ENCODE data around the gene OSBP2.
A peak's percentile ranks its signal among the peaks of the same experiment; 100 is the strongest.
"Not testable (repeated sequence)": the region's sequence is repeated elsewhere in the genome, so short reads cannot be mapped to it uniquely, and the experiment has no call there.

OSBP2 gene

DNA sequence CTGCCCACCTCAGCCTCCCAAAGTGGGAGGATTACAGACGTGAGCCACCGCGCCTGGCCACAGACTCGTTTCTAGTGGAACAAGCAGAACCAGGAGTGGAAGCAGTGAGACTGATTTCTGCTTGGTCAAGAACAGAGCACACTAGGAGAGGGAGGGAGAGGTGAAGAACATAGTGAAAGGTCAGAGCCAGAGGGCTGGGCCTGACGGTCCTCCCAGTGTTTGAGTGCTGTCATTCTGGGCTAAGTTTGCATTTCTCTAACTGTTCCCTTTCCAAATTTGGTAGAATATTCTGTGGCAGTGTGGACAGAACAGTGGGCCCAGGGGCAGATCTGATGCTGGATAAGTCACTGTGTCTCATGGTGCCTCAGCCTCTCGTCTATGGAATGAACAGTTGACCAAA lies 55.2 kb downstream of the OSBP2 start:
- CTCF ChIA-PET: interaction anchor here (0.8 kb wide), 1 partner anchor 115 kb away, joined by 4 read pairs; no protein-coding TSS in a partner anchor
- no peaks in the 10 kb centered on the region for H3K36me3 Mint-ChIP-seq
- no peak overlapping the region for H3K27ac Mint-ChIP-seq
- H3K4me3 Mint-ChIP-seq: no peak overlapping the region
- H3K27me3 Mint-ChIP-seq: no peaks in the 10 kb centered on the region
- H3K4me1 Mint-ChIP-seq: peaks cover 16% of the 10 kb centered on the region
- DNase-seq: no peak
- no peaks in the 10 kb centered on the region for H3K9me3 Mint-ChIP-seq

DNA sequence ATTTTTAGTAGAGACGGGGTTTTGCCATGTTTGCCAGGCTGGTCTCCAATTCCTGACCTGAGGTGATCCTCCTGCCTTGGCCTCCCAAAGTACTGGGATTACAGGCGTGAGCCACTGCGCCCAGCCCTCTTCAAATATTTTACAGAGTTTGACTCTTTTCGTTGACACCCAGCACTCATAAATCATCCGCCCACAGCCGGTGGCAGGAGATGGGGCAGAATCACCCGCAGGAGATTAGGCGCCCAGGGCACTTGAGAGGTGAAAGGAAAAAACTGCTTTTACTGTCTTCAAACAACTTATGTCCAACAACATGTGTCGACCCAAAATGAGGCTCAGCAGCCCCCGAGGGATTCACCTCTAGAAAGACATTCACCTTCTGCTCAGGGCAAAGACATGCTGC lies 56.9 kb downstream of the OSBP2 start:
- no peak for DNase-seq
- Mint-ChIP-seq H3K36me3 (no peaks in the 10 kb centered on the region), H3K27me3 (no peaks in the 10 kb centered on the region), H3K4me3 (no peak overlapping the region), H3K9me3 (no peaks in the 10 kb centered on the region), H3K4me1 (peaks cover 6% of the 10 kb centered on the region), H3K27ac (no peak overlapping the region)
- CTCF ChIA-PET: interaction anchor here (7.2 kb wide), 1 partner anchor 117 kb away, joined by 190 read pairs; the partner anchor contains the start of gene SLC35E4

DNA sequence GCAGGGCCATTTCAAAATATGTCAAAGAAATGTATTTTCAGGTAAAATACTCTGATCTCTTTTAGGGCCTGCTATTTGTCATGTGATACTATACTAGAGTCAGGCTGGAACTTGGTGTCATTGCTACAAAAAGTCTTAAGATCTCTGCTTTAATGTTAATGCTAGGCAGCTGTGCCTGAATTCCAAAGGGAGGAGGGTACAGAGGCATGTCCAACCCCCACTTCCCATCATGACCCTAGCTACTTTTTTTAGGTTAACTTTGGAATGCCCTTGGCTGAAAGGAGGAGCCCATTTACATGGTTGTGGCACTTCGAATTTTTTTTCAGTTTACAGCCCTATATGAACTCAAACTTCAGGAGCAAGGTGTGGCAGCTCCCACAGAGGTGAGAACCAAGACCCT lies 58.1 kb downstream of the OSBP2 start:
- H3K27ac Mint-ChIP-seq: no peak overlapping the region
- no peaks in the 10 kb centered on the region for H3K36me3 Mint-ChIP-seq
- no peaks in the 10 kb centered on the region for H3K27me3 Mint-ChIP-seq
- no peaks in the 10 kb centered on the region for H3K4me1 Mint-ChIP-seq
- H3K4me3 Mint-ChIP-seq: no peak overlapping the region
- DNase-seq: no peak
- no peaks in the 10 kb centered on the region for H3K9me3 Mint-ChIP-seq
- CTCF ChIA-PET: interaction anchor here (0.8 to 7.2 kb wide), 3 partner anchors 9 to 119 kb away, joined by 5 to 190 read pairs (median 33); partner anchors contain the start of gene SLC35E4

DNA sequence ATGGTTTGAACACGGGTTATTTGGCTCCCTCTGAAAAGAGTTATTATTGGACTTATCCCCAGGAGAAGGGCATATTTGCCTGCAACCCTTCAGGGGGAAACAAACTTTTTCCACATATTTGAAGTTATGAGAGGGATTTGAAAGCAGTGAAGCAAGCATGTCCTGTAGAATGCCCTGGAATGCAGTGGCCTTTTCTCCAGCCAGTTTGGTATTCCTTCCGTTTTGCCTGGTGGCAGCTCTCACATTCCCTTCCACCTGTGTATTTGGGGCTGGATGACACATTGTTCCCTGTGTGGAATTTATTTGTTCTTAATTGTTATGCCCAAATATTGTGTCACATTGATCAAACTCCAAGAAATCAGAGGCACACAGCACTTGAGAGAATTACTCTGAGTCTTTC lies 59.0 kb downstream of the OSBP2 start:
- no peaks in the 10 kb centered on the region for H3K9me3 Mint-ChIP-seq
- H3K36me3 Mint-ChIP-seq: no peaks in the 10 kb centered on the region
- DNase-seq: no peak
- no peaks in the 10 kb centered on the region for H3K27me3 Mint-ChIP-seq
- no peak overlapping the region for H3K4me3 Mint-ChIP-seq
- no peaks in the 10 kb centered on the region for H3K4me1 Mint-ChIP-seq
- H3K27ac Mint-ChIP-seq: no peak overlapping the region
- CTCF ChIA-PET: interaction anchor here (0.9 to 7.2 kb wide), 5 partner anchors 9 to 317 kb away, joined by 3 to 190 read pairs (median 33); partner anchors contain the start of gene SLC35E4

DNA sequence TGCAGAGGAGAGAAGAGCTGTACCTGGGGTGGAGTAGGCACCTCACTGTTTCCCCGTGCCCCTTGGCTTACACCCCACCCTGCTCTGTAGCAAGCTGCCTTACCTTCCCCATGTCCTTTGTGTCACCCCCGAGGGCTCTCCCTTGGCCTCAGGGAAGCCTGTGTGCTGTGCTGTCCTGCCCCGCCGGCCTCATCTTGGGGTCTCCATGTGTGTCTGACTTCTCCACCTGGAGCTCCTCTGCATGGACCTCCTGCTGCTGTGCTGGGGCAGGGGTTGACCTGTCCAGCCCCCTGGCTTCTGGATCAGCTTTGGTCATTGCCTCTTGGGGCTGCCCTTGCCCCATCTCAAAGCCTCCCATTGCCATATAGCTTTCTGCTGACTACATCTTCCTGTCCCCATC lies 59.8 kb downstream of the OSBP2 start:
- H3K27me3 Mint-ChIP-seq: no peaks in the 10 kb centered on the region
- H3K9me3 Mint-ChIP-seq: no peaks in the 10 kb centered on the region
- no peaks in the 10 kb centered on the region for H3K4me1 Mint-ChIP-seq
- no peak for DNase-seq
- CTCF ChIA-PET: interaction anchor here (0.9 to 7.2 kb wide), 26 partner anchors 9 to 363 kb away, joined by 3 to 190 read pairs (median 6); partner anchors contain the start of genes DUSP18, OSBP2, PES1 and SLC35E4
- H3K36me3 Mint-ChIP-seq: no peaks in the 10 kb centered on the region
- H3K4me3 Mint-ChIP-seq: no peak overlapping the region
- H3K27ac Mint-ChIP-seq: no peak overlapping the region

DNA sequence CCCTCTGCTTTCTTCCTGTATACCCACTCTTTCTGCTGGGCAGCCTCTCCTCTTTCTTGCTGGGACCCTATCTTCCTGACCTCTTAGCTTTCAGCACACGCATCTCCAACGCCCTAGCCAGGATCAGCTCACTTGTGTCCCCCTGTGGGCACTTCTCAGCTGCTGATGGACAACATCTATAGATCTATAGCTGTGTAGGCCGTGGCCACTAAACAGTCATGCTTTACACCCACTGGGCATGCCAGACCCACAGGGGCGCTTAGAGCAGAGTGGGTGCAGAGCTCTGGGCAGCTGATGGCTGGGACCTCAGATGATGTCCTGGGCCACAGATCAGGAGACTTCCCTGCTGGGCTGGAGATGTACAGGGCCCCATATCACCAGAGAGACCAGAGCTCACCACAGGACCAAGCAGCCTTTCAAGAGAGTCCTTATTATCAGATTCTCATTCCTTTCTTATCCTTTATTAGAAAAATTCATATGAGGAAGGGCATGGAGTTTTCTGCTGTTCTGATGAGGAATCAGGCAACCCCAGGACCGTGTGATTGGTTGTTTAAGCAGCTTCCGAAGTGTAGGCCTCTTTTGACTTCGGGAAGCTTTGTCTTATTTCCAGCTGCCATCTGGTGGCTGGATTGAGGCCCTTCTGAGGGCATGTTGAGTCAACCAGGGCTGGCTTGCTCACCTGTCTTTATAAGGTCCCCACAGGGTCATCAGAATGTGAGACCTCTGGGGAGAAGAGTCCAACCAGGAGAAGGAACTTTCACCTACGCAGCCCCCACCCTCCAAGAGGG lies 60.5 kb downstream of the OSBP2 start:
- H3K27ac Mint-ChIP-seq: no peak overlapping the region
- no peaks in the 10 kb centered on the region for H3K36me3 Mint-ChIP-seq
- H3K4me1 Mint-ChIP-seq: no peaks in the 10 kb centered on the region
- peak; percentile 73 for DNase-seq
- no peaks in the 10 kb centered on the region for H3K27me3 Mint-ChIP-seq
- CTCF ChIA-PET: interaction anchor here (0.7 to 7.2 kb wide), 29 partner anchors 8 to 363 kb away, joined by 3 to 190 read pairs (median 6); partner anchors contain the start of genes DUSP18, OSBP2, PES1 and SLC35E4
- no peaks in the 10 kb centered on the region for H3K9me3 Mint-ChIP-seq
- H3K4me3 Mint-ChIP-seq: no peak overlapping the region

DNA sequence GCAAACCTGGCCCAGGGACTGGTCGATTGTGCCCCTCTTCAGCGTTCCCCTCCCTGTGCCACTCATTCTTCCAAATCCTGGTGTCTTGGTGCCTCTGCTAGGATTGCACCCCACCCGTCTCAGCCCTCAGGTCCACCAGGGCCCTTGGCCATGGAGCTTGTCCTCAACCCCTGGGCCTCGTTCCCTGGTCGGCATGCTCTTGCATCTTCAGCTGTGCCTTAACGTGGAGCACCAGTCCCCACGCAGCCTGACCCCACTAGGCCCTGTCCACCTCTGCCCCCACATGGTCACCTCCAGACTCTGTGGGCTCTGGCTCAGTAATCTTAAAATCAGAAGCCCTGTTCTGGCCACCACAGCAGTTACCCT lies 61.1 kb downstream of the OSBP2 start:
- H3K9me3 Mint-ChIP-seq: no peaks in the 10 kb centered on the region
- CTCF ChIA-PET: interaction anchor here (0.7 to 7.2 kb wide), 21 partner anchors 7 to 364 kb away, joined by 3 to 190 read pairs (median 9); partner anchors contain the start of genes DUSP18, OSBP2, PES1 and SLC35E4
- H3K36me3 Mint-ChIP-seq: no peaks in the 10 kb centered on the region
- DNase-seq: no peak
- H3K27me3 Mint-ChIP-seq: no peaks in the 10 kb centered on the region
- H3K4me3 Mint-ChIP-seq: no peak overlapping the region
- no peak overlapping the region for H3K27ac Mint-ChIP-seq
- H3K4me1 Mint-ChIP-seq: no peaks in the 10 kb centered on the region

DNA sequence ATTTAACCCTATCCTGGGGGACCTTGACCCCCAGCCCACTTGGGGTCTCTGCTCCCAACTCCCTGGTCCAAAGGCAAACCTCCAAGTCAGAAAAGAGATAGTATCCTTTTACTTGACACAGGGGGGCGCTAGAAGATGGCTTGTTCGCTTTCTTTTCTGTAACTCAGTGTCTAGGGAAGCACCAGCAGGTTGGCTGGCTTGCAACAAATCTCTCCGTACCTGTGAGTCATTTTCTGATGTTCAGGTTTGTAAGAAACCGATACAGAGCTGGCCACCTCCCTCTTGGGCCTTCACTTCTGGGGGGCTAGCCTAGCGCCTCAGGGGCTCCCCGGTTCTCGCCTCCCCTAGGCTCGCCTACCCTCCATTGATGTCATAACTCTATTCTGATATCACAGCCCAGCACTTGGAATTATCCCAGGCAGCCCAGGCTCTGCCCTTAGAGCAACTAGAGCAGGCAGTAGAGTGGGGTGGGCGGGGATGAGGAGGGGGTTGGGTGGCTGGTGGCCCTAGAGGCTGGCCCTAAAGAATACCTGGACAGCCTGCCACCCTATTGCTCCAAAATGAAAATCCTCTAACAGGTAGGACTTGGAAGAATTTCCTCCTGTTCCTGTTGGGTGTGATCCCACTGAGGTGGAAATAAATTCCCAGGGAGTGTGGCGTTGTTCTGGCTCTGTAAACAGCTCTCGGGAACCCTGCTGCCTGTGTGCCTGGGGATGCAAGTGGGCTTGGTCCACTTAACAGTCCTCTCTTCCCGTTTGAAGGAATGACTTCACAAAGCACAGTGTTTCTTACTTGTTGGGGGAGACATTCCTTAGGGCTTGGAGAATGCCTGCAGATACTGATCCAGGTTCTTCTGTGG lies 69.4 kb downstream of the OSBP2 start:
- H3K4me1 Mint-ChIP-seq: no peaks in the 10 kb centered on the region
- H3K27ac Mint-ChIP-seq: no peak overlapping the region
- CTCF ChIA-PET: interaction anchor here (0.8 to 4.9 kb wide), 11 partner anchors 9 to 332 kb away, joined by 3 to 27 read pairs (median 4); partner anchors contain the start of gene SMTN
- H3K9me3 Mint-ChIP-seq: no peaks in the 10 kb centered on the region
- no peaks in the 10 kb centered on the region for H3K36me3 Mint-ChIP-seq
- DNase-seq: peak; percentile 74
- no peak overlapping the region for H3K4me3 Mint-ChIP-seq
- peaks cover 7% of the 10 kb centered on the region for H3K27me3 Mint-ChIP-seq

DNA sequence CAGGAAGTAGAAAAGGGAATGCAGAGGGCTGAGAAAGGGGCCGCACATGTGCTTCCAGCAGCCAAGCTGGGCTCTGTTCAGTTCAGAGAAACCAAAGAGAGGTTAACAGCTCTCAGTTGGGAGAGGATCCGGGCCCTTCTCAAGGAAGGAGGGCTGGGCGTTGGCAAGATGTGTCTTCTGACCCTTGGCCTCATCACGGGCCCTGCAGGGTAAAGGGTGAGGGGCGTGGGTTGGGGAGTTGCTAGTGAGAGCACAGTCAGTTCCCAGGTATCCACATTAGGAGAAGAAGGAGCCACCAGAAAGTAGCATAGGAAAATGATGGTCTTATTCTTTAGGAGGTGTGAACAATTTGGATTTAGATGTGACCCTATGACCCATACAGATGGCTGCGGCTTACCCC lies 73.0 kb downstream of the OSBP2 start:
- CTCF ChIA-PET: interaction anchor here (0.8 to 2.0 kb wide), 3 partner anchors 10 to 155 kb away, joined by 3 to 9 read pairs (median 3); no protein-coding TSS in a partner anchor

DNA sequence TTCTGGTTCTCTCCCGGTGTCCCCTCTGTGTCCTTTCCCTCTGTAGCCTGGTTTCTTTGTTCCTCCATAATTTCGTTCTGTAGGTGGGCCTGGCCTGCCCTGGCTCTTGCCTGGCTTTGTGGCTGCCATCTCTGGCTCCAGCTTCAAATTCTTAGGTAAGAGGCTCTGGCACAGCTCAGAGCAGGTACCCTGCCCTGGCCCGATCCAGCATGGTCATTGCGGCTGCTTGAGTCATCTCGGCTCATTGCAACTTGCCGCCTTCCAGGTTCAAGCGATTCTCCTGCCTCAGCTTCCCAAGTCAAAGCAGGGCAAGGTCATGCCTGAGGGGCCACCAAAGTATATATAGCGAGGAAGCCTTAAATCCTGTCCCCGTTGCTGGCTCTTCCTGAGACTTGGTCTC lies 76.0 kb downstream of the OSBP2 start:
- DNase-seq: no peak
- no peaks in the 10 kb centered on the region for H3K36me3 Mint-ChIP-seq
- CTCF ChIA-PET: no interaction called here
- no peaks in the 10 kb centered on the region for H3K9me3 Mint-ChIP-seq
- no peak overlapping the region for H3K4me3 Mint-ChIP-seq
- H3K27me3 Mint-ChIP-seq: peaks cover 7% of the 10 kb centered on the region
- H3K4me1 Mint-ChIP-seq: no peaks in the 10 kb centered on the region
- no peak overlapping the region for H3K27ac Mint-ChIP-seq

More for the DNA sequence above, 73.0 kb downstream of the OSBP2 start:
- Mint-ChIP-seq H3K36me3 (no peaks in the 10 kb centered on the region), H3K4me3 (no peak overlapping the region), H3K27ac (no peak overlapping the region), H3K4me1 (no peaks in the 10 kb centered on the region), H3K9me3 (no peaks in the 10 kb centered on the region), H3K27me3 (peaks cover 7% of the 10 kb centered on the region)
- DNase-seq: no peak

DNA sequence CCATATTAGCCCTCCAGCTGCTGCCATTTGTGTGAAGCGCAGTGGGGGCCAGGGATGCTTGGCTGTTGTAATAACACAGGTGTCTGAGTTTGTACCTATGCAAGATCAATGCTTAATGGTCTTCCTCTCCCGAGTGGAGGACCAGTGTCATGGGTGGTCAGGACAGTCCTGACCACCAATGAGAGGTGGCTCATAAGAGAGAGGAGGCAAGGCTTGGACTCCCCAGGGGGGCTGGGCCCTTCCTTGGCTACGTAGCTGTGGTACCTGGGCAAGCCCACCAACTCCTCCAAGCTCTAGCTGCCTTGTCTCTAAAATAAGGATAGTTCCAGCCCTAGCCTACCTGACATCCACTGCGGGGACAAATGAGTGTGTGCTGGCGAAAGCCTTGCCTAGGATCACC lies 79.2 kb downstream of the OSBP2 start:
- Mint-ChIP-seq H3K27me3 (no peaks in the 10 kb centered on the region), H3K4me1 (no peaks in the 10 kb centered on the region), H3K36me3 (no peaks in the 10 kb centered on the region), H3K4me3 (no peak overlapping the region), H3K27ac (no peak overlapping the region), H3K9me3 (no peaks in the 10 kb centered on the region)
- no peak for DNase-seq
- CTCF ChIA-PET: no interaction called here

DNA sequence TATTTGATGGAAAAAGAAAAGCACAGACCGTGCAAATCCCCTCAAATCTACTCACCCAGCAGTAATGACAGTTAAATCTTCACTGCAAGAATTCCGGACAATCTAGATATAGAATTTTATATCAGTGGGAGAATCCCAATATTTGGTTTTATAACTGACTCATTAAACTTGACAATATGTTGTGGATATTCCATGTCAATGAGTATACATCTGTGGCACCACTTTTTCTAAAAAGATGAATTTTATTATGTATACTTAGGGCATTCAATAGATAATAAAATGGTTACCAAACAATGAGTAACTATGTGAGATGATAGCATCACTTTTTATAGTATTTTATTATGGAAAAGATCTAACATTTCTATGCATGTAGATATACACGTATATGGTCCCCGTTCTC lies 79.9 kb downstream of the OSBP2 start:
- Mint-ChIP-seq H3K36me3 (no peaks in the 10 kb centered on the region), H3K27me3 (no peaks in the 10 kb centered on the region), H3K4me1 (no peaks in the 10 kb centered on the region), H3K9me3 (no peaks in the 10 kb centered on the region), H3K4me3 (no peak overlapping the region), H3K27ac (no peak overlapping the region)
- DNase-seq: no peak
- CTCF ChIA-PET: no interaction called here

DNA sequence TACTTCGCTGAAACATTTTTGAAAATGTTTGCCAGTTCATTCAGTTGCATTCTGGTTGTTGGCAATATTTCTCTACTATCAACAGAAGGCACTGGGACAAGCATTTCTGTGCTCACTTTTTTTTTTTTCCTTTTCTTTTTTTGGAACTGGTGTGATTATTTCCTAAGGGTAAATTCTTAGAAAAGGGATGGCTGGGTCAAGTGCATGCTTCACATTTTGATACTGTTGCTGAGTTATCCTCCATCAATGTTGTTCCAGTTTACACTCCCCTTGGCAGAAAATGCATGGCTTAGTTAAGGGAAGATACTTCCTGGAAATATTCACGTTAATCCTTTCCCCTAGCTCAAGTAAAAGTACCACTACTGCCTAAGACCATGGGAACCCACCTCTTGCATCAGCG lies 81.8 kb downstream of the OSBP2 start:
- H3K36me3 Mint-ChIP-seq: no peaks in the 10 kb centered on the region
- H3K27me3 Mint-ChIP-seq: no peaks in the 10 kb centered on the region
- CTCF ChIA-PET: no interaction called here

DNA sequence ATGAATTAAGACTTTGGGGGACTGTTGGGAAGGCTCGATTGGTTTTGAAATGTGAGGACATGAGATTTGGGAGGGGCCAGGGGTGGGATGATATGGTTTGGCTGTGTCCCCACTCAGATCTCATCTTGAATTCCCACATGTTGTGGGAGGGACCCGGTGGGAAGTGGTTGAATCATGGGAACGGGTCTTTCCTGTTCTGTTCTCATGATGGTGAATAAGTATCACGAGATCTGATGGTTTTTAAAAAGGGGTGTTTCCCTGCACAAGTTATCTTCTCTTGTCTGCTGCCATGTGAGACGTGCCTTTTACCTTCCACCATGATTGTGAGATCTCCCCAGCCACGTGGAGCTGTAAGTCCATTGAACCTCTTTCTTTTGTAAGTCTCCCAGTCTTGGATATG lies 82.5 kb downstream of the OSBP2 start:
- CTCF ChIA-PET, H3K9me3 Mint-ChIP-seq, H3K4me1 Mint-ChIP-seq, H3K27ac Mint-ChIP-seq, H3K27me3 Mint-ChIP-seq, H3K36me3 Mint-ChIP-seq, DNase-seq, H3K4me3 Mint-ChIP-seq: not testable (repeated sequence)

More for the DNA sequence above, 81.8 kb downstream of the OSBP2 start:
- H3K4me1 Mint-ChIP-seq: peaks cover 6% of the 10 kb centered on the region
- H3K27ac Mint-ChIP-seq: no peak overlapping the region
- H3K4me3 Mint-ChIP-seq: no peak overlapping the region
- H3K9me3 Mint-ChIP-seq: no peaks in the 10 kb centered on the region
- no peak for DNase-seq

Data from activated naive CD4-positive, alpha-beta T cell treated with anti-CD3 and anti-CD28 coated beads, Interleukin-2, amount 10 ng/mL, durations not matched to agents 7 days and 5 days (primary cell).